Stimulated activated CD4-positive, alpha-beta T cell treated with anti-CD3 and anti-CD28 coated beads, TNF-alpha, amount 100 ng/mL, for 1 hour (primary cell): ENCODE results near the gene TMPRSS13.
"Not testable (repeated sequence)": the region's sequence is repeated elsewhere in the genome, so short reads cannot be mapped to it uniquely, and the experiment has no call there.

Experiments used
- DNase-seq, 3 donors: peaks; one replicate each; pipeline ENCODE4 v3.0.0-alpha.2; 2020; ENCODE audit warnings: low read depth in 3 of 3, low spot score in 1 of 3

TMPRSS13 gene

GRCh38 chr11:117874253-117874909 lies 54.8 kb downstream of the TMPRSS13 start:
- no peak for DNase-seq

DNA sequence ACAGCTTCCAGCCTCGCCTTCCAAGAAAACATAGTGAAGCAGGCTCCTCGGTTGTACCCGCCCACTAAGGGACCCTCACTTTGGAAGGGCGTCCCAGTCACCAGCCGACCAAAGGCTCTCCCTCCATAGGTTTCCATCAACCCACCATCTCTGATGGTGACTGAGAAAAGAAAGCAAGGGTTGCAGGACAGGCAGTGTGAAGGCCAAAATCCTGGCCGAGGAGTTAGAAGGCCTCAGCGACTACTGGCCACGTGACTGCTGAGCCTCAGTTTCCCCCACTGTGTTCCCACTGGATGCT lies 55.4 kb downstream of the TMPRSS13 start:
- no peak for DNase-seq

DNA sequence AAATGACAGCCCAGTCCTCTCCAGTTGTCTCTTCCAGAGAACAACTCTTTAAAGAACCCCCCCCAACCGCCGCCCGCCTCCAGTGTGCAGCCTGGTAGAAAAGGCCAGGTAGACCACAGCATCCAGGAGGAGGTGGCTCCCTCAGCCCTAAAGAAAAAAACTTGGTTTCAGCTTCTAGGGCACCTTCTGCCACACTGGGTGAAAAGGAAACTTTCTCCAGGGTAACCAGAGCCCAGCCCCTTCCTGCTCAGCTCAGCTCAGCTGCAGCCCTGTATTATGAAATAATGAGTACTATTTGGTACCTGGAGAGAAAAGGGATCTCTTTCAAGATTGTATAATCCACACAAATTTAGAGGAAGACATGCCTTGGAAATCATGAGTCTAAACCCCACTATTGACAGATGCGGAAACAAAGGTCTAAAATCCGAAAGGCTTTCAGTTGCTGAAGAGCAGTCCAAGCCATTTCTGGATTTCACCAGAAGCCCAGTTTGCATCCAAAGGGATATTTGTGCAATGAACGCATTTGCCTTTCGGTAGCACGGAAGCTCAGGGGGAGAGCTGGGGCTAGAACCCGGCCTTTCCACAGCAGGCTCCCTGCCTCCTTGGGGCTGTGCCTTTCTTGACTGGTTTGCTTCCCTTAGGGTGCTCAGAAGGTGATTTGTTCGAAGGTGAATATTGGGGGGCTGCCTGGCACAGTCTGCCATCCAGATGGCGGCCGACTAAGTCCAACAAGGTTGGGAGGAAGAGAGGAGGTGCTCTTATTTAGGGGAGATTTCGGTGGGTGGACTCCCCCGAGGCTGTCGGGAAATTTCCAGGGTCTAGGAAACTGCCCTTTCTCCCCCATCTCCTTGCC lies 56.0 kb downstream of the TMPRSS13 start:
- DNase-seq: no peak

GRCh38 chr11:117872420-117872961 lies 56.7 kb downstream of the TMPRSS13 start:
- DNase-seq: no peak

DNA sequence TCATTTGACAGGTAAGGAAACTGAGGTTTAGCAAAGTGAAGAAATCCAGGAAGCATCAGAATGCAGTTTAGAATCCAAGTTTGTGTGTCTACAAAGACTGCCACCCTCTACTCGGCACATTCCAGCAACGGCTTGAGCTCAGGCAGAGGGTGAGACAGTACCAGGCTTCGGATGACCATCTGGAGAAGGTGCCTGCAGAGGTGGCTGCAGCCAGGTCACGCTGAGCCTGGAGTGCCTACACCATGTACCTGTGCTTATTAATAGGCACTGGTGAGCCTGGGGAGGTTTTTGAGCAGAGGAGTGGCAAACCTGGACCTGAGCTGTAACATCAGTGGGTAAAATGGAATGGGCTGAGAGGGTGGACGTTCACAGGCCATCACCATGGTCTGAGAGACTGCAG lies 57.4 kb downstream of the TMPRSS13 start:
- no peak for DNase-seq

DNA sequence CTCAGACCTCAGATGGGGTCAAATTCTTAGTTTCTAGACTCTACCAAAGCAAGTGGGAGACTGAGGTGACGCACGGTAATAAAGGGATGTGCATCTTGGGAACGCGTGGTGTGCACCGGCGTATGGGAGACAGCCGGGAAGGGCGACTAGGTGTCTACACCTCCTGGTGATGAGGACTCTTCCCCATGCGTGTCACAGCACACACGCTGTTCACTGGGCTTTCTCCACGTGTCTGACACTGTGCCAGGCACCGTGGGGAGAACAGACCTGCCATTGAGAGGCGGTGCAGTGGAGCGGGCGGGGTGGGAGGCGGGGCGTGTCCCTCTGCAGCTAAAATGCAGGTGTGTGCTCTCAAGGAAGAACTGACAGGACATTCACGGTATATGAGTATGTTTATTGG lies 58.0 kb downstream of the TMPRSS13 start:
- no peak for DNase-seq

GRCh38 chr11:117870103-117870952 lies 58.9 kb downstream of the TMPRSS13 start:
- no peak for DNase-seq

DNA sequence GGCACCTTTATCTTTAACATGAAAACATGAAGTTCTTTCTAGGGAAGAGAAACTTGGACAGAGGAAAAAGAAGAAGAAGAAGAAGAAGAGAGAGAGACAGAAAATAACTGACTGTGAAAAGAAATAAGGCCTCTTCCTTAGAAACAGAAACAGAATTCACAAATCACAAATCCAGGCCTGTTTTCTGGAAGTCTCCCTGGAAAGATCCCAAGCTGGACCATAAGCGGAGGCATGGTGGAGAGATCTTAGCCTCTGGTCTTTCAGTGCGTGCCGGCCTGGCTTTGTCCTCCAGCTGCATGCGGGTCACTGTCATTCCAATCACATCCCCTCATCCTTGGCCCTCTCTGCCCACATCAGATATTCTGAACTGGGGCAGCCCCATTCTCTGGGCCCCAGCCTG lies 59.6 kb downstream of the TMPRSS13 start:
- DNase-seq: no peak

GRCh38 chr11:117868815-117869561 lies 60.2 kb downstream of the TMPRSS13 start:
- DNase-seq: no peak

GRCh38 chr11:117868088-117868487 lies 61.1 kb downstream of the TMPRSS13 start:
- DNase-seq: no peak

GRCh38 chr11:117866526-117866925 lies 62.7 kb downstream of the TMPRSS13 start:
- DNase-seq: no peak

GRCh38 chr11:117865546-117865945 lies 63.7 kb downstream of the TMPRSS13 start:
- not testable (repeated sequence) for DNase-seq

DNA sequence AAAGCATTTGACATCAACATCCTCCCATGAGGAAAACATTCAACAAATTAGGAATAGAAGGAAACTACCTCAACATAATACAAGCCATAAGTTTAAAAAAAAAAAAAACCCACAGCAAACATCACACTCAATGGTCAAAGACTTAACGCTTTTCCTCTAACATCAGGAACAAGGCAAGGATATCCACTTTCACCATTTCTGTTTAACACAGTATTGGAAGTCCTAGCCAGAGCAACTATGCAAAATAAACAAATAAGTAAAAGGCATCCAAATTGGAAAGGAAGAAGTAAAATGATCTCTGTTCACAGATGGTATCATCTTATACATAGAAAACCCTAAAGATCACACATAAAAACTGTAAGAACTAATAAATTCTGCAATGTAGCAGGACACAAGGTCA lies 65.8 kb downstream of the TMPRSS13 start:
- no peak for DNase-seq

GRCh38 chr11:117862753-117863152 lies 66.4 kb downstream of the TMPRSS13 start:
- no peak for DNase-seq

DNA sequence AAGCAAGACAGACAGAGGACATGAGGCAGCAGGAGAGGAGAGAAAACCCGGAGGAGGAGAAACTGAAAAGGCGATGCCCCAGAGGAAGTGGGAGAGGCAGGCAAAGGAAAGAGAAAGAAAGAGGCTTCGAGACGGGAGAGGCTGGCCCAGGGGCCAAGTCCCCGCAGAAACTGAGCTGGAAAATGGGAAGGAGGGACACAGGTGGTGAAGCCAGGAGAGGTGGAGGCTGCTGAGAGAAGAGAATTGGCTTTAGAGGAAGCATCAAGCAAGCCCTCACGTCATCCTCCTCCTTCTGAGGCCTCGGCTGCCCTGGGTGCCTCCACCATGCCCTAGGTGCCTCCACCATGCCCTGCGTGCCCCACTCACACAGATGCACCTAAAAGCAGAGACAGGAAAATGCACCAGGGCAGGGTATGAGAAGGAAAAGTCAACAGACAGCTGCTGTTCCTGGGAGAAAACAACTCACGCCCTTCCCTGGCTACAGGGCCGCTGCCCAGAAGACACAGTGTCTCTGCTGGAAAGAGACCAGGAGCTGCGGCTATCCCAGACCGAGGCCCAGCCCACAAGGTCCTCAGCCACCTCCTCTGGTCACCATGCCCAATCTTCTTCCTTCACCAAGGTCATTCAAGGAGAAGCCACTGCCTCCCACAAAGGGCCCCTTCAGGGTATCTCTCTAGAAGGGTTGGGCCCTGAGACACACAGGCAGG lies 67.0 kb downstream of the TMPRSS13 start:
- DNase-seq: no peak

DNA sequence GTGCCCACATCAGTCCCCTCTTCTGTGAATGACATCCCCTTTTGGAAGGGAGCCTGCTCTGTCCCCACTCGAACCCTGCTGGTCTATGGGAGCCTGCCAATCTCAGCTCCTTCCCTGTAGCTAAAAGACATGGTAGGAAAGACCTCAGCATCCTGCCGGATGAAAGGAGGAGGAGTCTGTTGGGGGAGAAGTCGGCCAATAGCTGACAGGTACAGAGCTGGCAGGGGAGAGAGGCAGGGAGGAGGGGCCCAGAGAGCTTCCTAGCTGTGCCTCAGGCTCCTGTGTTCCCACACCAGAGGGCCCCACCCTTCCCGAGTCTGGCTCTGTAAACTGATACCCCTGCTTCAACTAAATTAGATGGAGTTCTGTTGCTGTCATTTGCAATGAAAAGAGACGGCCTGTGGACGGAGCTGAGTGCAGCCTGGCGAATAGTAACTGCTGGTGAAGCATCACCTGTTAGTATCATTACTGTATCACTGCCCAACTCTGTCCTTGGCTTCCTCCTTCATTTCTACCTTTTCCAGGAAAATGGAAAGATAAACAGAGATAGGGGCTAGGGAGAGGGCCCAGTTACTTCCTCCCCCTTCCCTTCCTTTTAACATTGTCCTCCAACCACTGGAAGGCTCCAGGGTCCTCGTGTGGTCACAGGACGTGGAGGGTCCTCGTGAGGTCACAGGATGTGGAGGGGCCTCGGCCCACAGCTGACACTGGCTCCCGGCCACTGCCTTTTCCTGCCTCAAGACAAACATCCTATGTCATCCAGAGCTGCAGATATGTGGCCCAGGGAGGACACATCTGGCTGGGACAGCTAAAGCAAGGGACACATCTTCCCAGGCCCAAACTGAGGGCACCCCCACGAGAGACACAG lies 67.8 kb downstream of the TMPRSS13 start:
- no peak for DNase-seq

DNA sequence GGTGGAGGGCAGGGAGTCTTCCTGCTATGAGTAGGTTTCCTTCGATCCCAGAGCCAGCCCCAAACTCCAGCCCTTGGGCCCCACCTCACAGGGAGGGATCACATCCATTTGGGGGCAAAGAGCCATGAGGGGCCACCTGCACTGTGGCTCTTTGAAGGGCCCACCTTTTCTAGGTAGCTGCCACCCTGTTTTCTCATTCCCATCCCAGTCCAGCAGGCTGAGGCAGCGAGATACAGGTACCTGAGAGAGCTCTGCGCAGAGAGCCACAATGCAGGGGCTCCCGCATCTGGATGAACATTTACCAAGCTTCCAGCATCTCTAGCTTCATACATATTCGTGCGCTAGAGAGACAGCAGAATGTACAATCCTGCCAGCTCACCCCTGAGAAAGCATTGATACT lies 69.1 kb downstream of the TMPRSS13 start:
- DNase-seq: no peak

GRCh38 chr11:117859488-117860112 lies 69.6 kb downstream of the TMPRSS13 start:
- no peak for DNase-seq

- no peak for DNase-seq
These were observed 70.1 kb downstream of the TMPRSS13 start for GRCh38 chr11:117859061-117859460.
